Chondrocyte (in vitro differentiated cells): ENCODE results near the gene SLC38A9. TPM values are rescaled to one million over a fixed set of nuclear protein-coding genes. Genes with fewer than 3 reads are reported as not detected.

Experiments used
- DNase-seq: peaks from one replicate; pipeline ENCODE4 v3.0.0; 2021; ENCODE audit warnings: mixed read lengths, low spot score
- H3K27ac Mint-ChIP-seq: one replicate; pipeline ENCODE4 v1.8.0; 2021; ENCODE audit warnings: mild to moderate bottlenecking, moderate library complexity, mixed read lengths; ENCODE audit not compliant: unreplicated experiment
- H3K27me3 Mint-ChIP-seq: 2 replicates; pipeline ENCODE4 v1.8.0; 2021; ENCODE audit warnings: low read depth, mixed read lengths
- H3K36me3 Mint-ChIP-seq: 2 replicates; pipeline ENCODE4 v1.8.0; 2021; ENCODE audit warnings: low read depth, mixed read lengths
- H3K4me1 Mint-ChIP-seq: 2 replicates; pipeline ENCODE4 v1.8.0; 2021; ENCODE audit warnings: low read depth, mild to moderate bottlenecking, mixed read lengths
- H3K4me3 Mint-ChIP-seq: one replicate; pipeline ENCODE4 v1.8.0; 2021; ENCODE audit warnings: mild to moderate bottlenecking, moderate library complexity, mixed read lengths; ENCODE audit not compliant: unreplicated experiment
- H3K9me3 Mint-ChIP-seq: 2 replicates; pipeline ENCODE4 v1.8.0; 2021; ENCODE audit warnings: low read depth, mixed read lengths
- total RNA-seq: library from RNA; stranded (reverse); gene quantifications from 3 replicates; pipeline ENCODE4 v1.2.1, GENCODE V29; 2021
- TF ChIP-seq, protein P1 (sequence below): fragments of 200-600 bp; sonication (generic); IDR thresholded peaks from 2 replicates; pipeline ENCODE4 v1.5.0; 2021; ENCODE audit warnings: antibody characterized with exemption, mild to moderate bottlenecking, moderate library complexity

The SLC38A9 gene
- total RNA-seq, 1 donor from 2014 or later = 20.7 TPM

DNA sequence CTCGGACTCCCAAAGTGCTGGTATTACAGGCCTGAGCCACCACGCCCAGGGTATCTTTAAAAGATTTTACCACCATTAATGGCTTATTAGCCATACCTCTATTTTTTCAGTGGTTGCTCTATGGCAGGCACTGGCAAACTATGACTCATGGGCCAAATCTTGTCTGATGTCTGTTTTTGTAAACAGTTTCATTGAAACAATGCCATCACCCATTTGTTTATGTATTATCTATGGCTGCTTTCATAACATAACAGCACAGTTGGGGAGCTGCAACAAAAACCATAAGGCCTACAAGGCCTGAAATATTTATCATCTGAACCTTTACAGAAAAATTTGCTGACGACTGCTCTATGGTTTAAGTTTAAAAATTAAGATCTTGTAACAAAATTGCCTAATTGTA lies 66.8 kb downstream of the SLC38A9 start:
- Mint-ChIP-seq H3K27me3 (no peaks in the 10 kb centered on the region), H3K36me3 (peaks cover 24% of the 10 kb centered on the region), H3K9me3 (no peaks in the 10 kb centered on the region), H3K4me1 (no peaks in the 10 kb centered on the region), H3K27ac (no peak overlapping the region), H3K4me3 (no peak overlapping the region)
- TF ChIP-seq, protein P1, sequence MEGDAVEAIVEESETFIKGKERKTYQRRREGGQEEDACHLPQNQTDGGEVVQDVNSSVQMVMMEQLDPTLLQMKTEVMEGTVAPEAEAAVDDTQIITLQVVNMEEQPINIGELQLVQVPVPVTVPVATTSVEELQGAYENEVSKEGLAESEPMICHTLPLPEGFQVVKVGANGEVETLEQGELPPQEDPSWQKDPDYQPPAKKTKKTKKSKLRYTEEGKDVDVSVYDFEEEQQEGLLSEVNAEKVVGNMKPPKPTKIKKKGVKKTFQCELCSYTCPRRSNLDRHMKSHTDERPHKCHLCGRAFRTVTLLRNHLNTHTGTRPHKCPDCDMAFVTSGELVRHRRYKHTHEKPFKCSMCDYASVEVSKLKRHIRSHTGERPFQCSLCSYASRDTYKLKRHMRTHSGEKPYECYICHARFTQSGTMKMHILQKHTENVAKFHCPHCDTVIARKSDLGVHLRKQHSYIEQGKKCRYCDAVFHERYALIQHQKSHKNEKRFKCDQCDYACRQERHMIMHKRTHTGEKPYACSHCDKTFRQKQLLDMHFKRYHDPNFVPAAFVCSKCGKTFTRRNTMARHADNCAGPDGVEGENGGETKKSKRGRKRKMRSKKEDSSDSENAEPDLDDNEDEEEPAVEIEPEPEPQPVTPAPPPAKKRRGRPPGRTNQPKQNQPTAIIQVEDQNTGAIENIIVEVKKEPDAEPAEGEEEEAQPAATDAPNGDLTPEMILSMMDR = no peak
- no peak for DNase-seq

DNA sequence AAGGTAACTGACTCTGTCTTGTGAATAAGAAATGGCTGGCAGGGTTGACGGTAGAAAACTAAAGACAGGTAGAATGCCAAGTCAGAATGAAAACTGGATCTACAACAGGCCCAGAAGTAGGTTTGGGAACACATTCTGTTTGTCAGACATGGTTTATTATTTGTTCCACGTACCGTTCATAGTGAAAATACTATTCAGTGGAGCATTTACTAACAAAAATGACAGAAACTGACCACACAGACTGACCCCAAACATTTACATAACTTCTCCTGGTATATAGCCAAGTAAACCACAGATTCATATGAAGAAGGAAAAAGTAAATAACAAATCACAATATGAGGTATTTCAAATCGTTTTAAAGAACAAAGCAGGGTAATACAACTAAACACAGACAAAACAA lies 73.7 kb downstream of the SLC38A9 start:
- H3K4me3 Mint-ChIP-seq = no peak overlapping the region
- no peaks in the 10 kb centered on the region for H3K27me3 Mint-ChIP-seq
- peaks cover 9% of the 10 kb centered on the region for H3K36me3 Mint-ChIP-seq
- peaks cover 39% of the 10 kb centered on the region for H3K4me1 Mint-ChIP-seq
- no peaks in the 10 kb centered on the region for H3K9me3 Mint-ChIP-seq
- TF ChIP-seq, protein P1 = no peak
- H3K27ac Mint-ChIP-seq = no peak overlapping the region
- DNase-seq = no peak

DNA sequence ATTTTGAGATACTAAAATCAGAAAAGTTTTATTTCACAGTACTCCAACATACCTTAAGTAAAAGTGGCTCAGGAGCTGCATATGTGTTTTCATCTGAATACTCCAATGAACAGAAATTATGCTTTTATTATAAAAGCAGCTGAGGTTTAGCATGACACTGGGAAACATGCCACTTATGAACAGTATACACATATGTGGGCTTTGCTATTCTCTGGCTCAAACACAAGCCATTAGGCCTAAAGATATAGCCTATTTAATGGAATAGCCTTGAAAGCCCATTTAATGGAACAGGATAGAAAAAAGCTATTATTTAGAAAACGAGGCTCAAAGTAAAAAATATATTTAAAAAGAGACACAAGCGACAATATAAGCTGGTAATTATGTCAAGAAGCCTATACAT lies 74.1 kb downstream of the SLC38A9 start:
- Mint-ChIP-seq H3K4me1 (peaks cover 40% of the 10 kb centered on the region), H3K27ac (no peak overlapping the region), H3K4me3 (no peak overlapping the region), H3K27me3 (no peaks in the 10 kb centered on the region), H3K9me3 (no peaks in the 10 kb centered on the region), H3K36me3 (peaks cover 9% of the 10 kb centered on the region)
- TF ChIP-seq, protein P1 = no peak
- DNase-seq = no peak

DNA sequence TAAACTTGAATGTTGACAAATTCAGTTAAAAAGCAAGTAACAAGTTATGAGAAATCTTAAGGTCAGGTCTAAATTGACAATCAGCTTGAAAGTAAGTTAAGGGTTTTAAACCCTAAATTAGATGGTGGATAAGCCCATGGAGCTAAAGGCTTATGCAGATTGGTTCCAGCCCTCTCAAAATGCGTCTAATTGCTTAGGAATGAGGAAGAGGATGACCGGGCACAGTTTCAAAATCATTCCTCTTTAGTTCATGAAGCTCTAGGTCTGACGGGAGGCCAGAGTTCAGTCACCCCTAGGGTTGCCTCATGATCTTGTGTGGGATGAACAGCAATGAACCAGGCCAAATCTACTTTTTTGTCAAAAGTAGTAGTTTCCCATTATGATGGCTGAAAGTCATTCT lies 75.4 kb downstream of the SLC38A9 start:
- Mint-ChIP-seq H3K27ac (no peak overlapping the region), H3K9me3 (no peaks in the 10 kb centered on the region), H3K36me3 (peaks cover 10% of the 10 kb centered on the region), H3K27me3 (no peaks in the 10 kb centered on the region), H3K4me1 (peaks cover 46% of the 10 kb centered on the region), H3K4me3 (no peak overlapping the region)
- TF ChIP-seq, protein P1 = no peak
- no peak for DNase-seq

DNA sequence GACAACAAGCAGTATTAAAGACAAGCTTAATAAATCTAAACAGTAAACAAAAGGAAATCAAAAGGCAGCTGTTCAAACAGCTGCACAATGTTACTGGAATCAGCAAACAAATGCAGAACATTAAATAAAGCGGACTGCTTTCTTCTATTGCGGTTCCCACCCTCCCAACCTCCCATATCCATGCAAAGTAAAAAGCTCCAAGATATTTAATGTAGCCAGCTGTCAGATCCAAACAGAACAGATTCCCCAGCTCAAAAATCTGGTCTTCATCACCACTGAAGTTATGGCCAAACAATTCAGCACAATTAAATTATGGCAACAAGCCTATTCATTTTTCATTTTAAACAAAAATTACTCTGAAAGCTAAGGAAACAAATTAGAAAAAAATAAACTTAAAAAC lies 75.9 kb downstream of the SLC38A9 start:
- no peaks in the 10 kb centered on the region for H3K9me3 Mint-ChIP-seq
- TF ChIP-seq, protein P1 = no peak

More for the DNA sequence above, 75.9 kb downstream of the SLC38A9 start:
- no peaks in the 10 kb centered on the region for H3K27me3 Mint-ChIP-seq
- H3K4me3 Mint-ChIP-seq = no peak overlapping the region
- peaks cover 46% of the 10 kb centered on the region for H3K4me1 Mint-ChIP-seq
- H3K36me3 Mint-ChIP-seq = peaks cover 8% of the 10 kb centered on the region
- no peak for DNase-seq
- no peak overlapping the region for H3K27ac Mint-ChIP-seq
